GM12878 (cell line): ENCODE results near the gene IL17B. TPM values are rescaled to one million over a fixed set of nuclear protein-coding genes. Genes with fewer than 3 reads are reported as not detected.

Experiments used
- ATAC-seq: fragments of 200-7000 bp; cut with Tn5 transposase; 3 replicates; pipeline ENCODE4 v1.9.1; 2020; ENCODE audit warnings: mild to moderate bottlenecking, moderate library complexity
- BruUV-seq: library from RNA; stranded (reverse); fragments of 400-500 nt; replicated peaks from 2 replicates; lab custom pipeline; 2021; lab: Mats Ljungman, UMichigan
- CTCF ChIA-PET: fragments of 300-600 bp; sonication (Branson Sonifier 250); formaldehyde crosslinking; extraction: SDS; loops from one replicate; lab custom pipeline; 2021; ENCODE audit warnings: inconsistent platforms; lab: Yijun Ruan, JAX
- POLR2A ChIA-PET: fragments of 350-600 bp; formaldehyde crosslinking; extraction: SDS; loops from one replicate; lab custom pipeline; 2021; ENCODE audit warnings: inconsistent platforms; lab: Charles Lee
- RAD21 ChIA-PET: fragments of 300-600 bp; sonication (Branson Sonifier 250); formaldehyde crosslinking; loops from one replicate; lab custom pipeline; 2023; ENCODE audit warnings: antibody characterized with exemption; ENCODE audit not compliant: unreplicated experiment; lab: Charles Lee
- SMC1A ChIA-PET: fragments of 300-600 bp; sonication (Branson Sonifier 250); formaldehyde crosslinking; loops from one replicate; lab custom pipeline; 2023; ENCODE audit not compliant: unreplicated experiment, uncharacterized antibody; lab: Charles Lee
- DNase-seq: peaks from one replicate; pipeline ENCODE4 v3.0.0-alpha.2; 2011; ENCODE audit warnings: low read depth, low spot score
- FAIRE-seq: peaks from 3 replicates; lab custom pipeline; 2011; peaks lifted over from hg19 to GRCh38; lab: Jason Lieb, UNC
- H2AFZ ChIP-seq: 2 replicates; pipeline ENCODE4 v1.6.0; 2011; ENCODE audit warnings: low read depth, low read length, control low read depth; ENCODE audit not compliant: control insufficient read depth
- H3K27ac ChIP-seq: 2 replicates; pipeline ENCODE4 v1.5.1; 2011; ENCODE audit warnings: control low read depth; ENCODE audit not compliant: control insufficient read depth, insufficient read depth
- H3K27me3 ChIP-seq, 2 experiments: replicated peaks in 1 of 2; 2 replicates each; pipeline versions ENCODE4 v1.6.0 to v1.6.1; 2011; ENCODE audit warnings: low read length in 1 of 2; ENCODE audit not compliant: control insufficient read depth in 2 of 2, insufficient read depth in 2 of 2
- H3K36me3 ChIP-seq, 2 experiments: 2 replicates each; pipeline ENCODE4 v1.5.1; 2011; ENCODE audit warnings: low read length in 1 of 2; ENCODE audit not compliant: control insufficient read depth in 2 of 2, insufficient read depth in 2 of 2
- H3K4me1 ChIP-seq: 2 replicates; pipeline ENCODE4 v1.6.1; 2011; ENCODE audit warnings: mild to moderate bottlenecking, low read length, moderate library complexity, mixed read lengths; ENCODE audit not compliant: control insufficient read depth, insufficient read depth
- H3K4me2 ChIP-seq: 2 replicates; pipeline ENCODE4 v1.6.0; 2011; ENCODE audit warnings: control low read depth; ENCODE audit not compliant: control insufficient read depth, insufficient read depth
- H3K4me3 ChIP-seq: fragments of 200-600 bp; sonication (generic); 2 replicates; pipeline ENCODE4 v1.5.1; 2016
- H3K79me2 ChIP-seq: 2 replicates; pipeline ENCODE4 v1.6.0; 2011; ENCODE audit warnings: low read length; ENCODE audit not compliant: control insufficient read depth, insufficient read depth
- H3K9ac ChIP-seq: 2 replicates; pipeline ENCODE4 v1.8.0; 2011; ENCODE audit warnings: low read length, control low read depth, mixed read lengths; ENCODE audit not compliant: control insufficient read depth, insufficient read depth
- H3K9me3 ChIP-seq: replicated peaks from 3 replicates; pipeline ENCODE4 v1.5.1; 2011; ENCODE audit warnings: mild to moderate bottlenecking, low read length; ENCODE audit not compliant: control insufficient read depth, insufficient read depth
- H4K20me1 ChIP-seq: 2 replicates; pipeline ENCODE4 v1.6.0; 2011; ENCODE audit not compliant: control insufficient read depth, insufficient read depth
- CHD1 ChIP-seq: IDR thresholded peaks from 2 replicates; pipeline ENCODE4 v1.6.1; 2012; ENCODE audit warnings: low read depth, low read length, improper control_type of control experiment
- CHD2 ChIP-seq: IDR thresholded peaks from 2 replicates; pipeline ENCODE4 v1.6.1; 2011; ENCODE audit warnings: low read depth, low read length, improper control_type of control experiment, borderline replicate concordance
- EED ChIP-seq: sonication (generic); IDR thresholded peaks from 2 replicates; pipeline ENCODE4 v1.6.1; 2016; ENCODE audit warnings: antibody characterized with exemption, low read depth
- ETV6 ChIP-seq, 2 experiments: fragments of 450-650 bp in 1 of 2; IDR thresholded peaks in 1 of 2; conservative IDR thresholded peaks in 1 of 2; 2 replicates each; pipeline ENCODE4 v1.6.1; 2014; ENCODE audit warnings: antibody characterized with exemption in 1 of 2, borderline replicate concordance in 1 of 2, low read depth in 1 of 2, mild to moderate bottlenecking in 1 of 2, moderate library complexity in 1 of 2
- FOS ChIP-seq: IDR thresholded peaks from 3 replicates; pipeline ENCODE4 v1.6.1; 2011; ENCODE audit warnings: borderline replicate concordance; ENCODE audit not compliant: insufficient read length; ENCODE audit errors: extremely low read depth
- HSF1 ChIP-seq: fragments of 150-350 bp; IDR thresholded peaks from 2 replicates; pipeline ENCODE4 v1.6.1; 2014; ENCODE audit warnings: mild to moderate bottlenecking, low read depth, low read length
- POLR2AphosphoS5 ChIP-seq: IDR thresholded peaks from 2 replicates; pipeline ENCODE4 v1.6.1; 2011; ENCODE audit warnings: mild to moderate bottlenecking, low read length, inconsistent platforms
- RUNX3 ChIP-seq: IDR thresholded peaks from 2 replicates; pipeline ENCODE4 v1.6.1; 2012; ENCODE audit warnings: low read length, inconsistent platforms
- SUZ12 ChIP-seq: fragments of 200-600 bp; sonication (generic); IDR thresholded peaks from one replicate; pipeline ENCODE4 v1.6.1; 2018; ENCODE audit warnings: antibody characterized with exemption, mild to moderate bottlenecking; ENCODE audit not compliant: unreplicated experiment
- TAF1 ChIP-seq: IDR thresholded peaks from 2 replicates; pipeline ENCODE4 v1.6.1; 2011; ENCODE audit warnings: mild to moderate bottlenecking, low read depth, low read length, borderline replicate concordance
- ZBED1 ChIP-seq: IDR thresholded peaks from 2 replicates; pipeline ENCODE4 v1.6.1; 2016; ENCODE audit warnings: borderline replicate concordance
- WGBS: methylation state at CpG from one replicate; pipeline ENCODE4 v1.1.6; 2016; ENCODE audit warnings: low lambda C conversion rate; ENCODE audit not compliant: insufficient replicate concordance, insufficient coverage; ENCODE audit errors: missing lambda C conversion rate; 5-methylcytosine and 5-hydroxymethylcytosine counted together
- in situ Hi-C: fragments of 300-500 bp; cut with MboI; formaldehyde crosslinking; loops from 9 replicates; pipeline ENCODE4 v1.14.3; 2018; ENCODE audit warnings: mixed read lengths
- intact Hi-C: fragments of 100-400 bp; cut with micrococcal nuclease; formaldehyde crosslinking; loops from one replicate; pipeline ENCODE4 v1.14.2; 2022; ENCODE audit not compliant: unreplicated experiment
- polyA plus RNA-seq, 11 experiments: library from polyadenylated mRNA; depleted of rRNA in 4 of 11; unstranded in 6 of 11; stranded (reverse) in 5 of 11; fragments of >200 nt; fragmentation: Nextera tagmentation in 4 of 11; fragmentation: Illumina TruSeq in 1 of 11; extraction: Ambion mirVana in 4 of 11; extraction: Trizol in 1 of 11; gene quantifications; 1 replicate in 1 of 11; 2 replicates in 10 of 11; pipeline versions ENCODE4 v1.2.1 to v1.2.3, GENCODE V29; 2011 to 2016; ENCODE audit warnings: inconsistent platforms in 2 of 11, missing spikeins in 2 of 11, low read depth in 1 of 11
- total RNA-seq, 4 experiments: library from RNA; depleted of rRNA in 3 of 4; stranded (reverse); fragments of >200 nt in 3 of 4; fragmentation: Illumina TruSeq in 1 of 4; extraction: Trizol in 1 of 4; gene quantifications; 2 replicates each; pipeline versions ENCODE4 v1.2.1 to v1.2.3, GENCODE V29; 2013 to 2021

The IL17B gene
- total and polyA plus RNA-seq, 10 of the 15 experiments (the other 5 are each of a cell fraction or from before 2014, with no cell fraction given) = not detected

- no peak for ATAC-seq
- ChIA-PET CTCF (interaction anchor here (0.6 to 8.3 kb wide), 3 partner anchors 12 to 27 kb away, joined by 3 to 62 read pairs (median 5); no protein-coding TSS in a partner anchor), POLR2A (interaction anchor here (1.3 kb wide), 1 partner anchor 11 kb away, joined by 3 read pairs; no protein-coding TSS in a partner anchor), RAD21 (interaction anchor here (0.9 to 1.8 kb wide), 3 partner anchors 17 to 27 kb away, joined by 3 to 7 read pairs (median 3); partner anchors contain the start of gene PCYOX1L), SMC1A (interaction anchor here (1.1 to 1.3 kb wide), 3 partner anchors 20 to 27 kb away, joined by 3 read pairs; no protein-coding TSS in a partner anchor)
- Histone ChIP-seq H4K20me1 (no peaks in the 10 kb centered on the region), H3K9ac (no peak overlapping the region), H3K4me2 (no peak overlapping the region), H2AFZ (no peak overlapping the region), H3K4me3 (no peak overlapping the region), H3K27me3 (no peaks in the 10 kb centered on the region; a peak in 1 of 4 replicates), H3K4me1 (no peaks in the 10 kb centered on the region), H3K27ac (no peak overlapping the region), H3K79me2 (peaks cover 6% of the 10 kb centered on the region), H3K36me3 (no peaks in the 10 kb centered on the region), H3K9me3 (no peaks in the 10 kb centered on the region)
- TF ChIP-seq FOS (no peak), EED (no peak), HSF1 (no peak), ZBED1 (no peak), TAF1 (no peak), SUZ12 (no peak), POLR2AphosphoS5 (no peak), ETV6 (conservative IDR thresholded peaks at IDR 0.05 in 1 of 2, IDR thresholded peaks at IDR 0.05 in 1 of 2; ENCODE audit: borderline replicate concordance in 1 of 2, low read depth in 1 of 2) (no peak), RUNX3 (no peak), CHD1 (no peak), CHD2 (no peak)
- FAIRE-seq = no peak
- intact Hi-C loops (loop anchor here (10.0 kb wide), 1 partner anchor 536 kb away; no protein-coding TSS in a partner anchor), in situ Hi-C loops (no loop called here)
- BruUV-seq = no TSS peak
- WGBS = 4% methylated on average over 1 of the region's 1 CpG
- no peak for DNase-seq
Observed at GRCh38 chr5:149340920-149341319, 38.2 kb downstream of the IL17B start.
